Measurements from ENCODE around the gene U2AF2.

Gene U2AF2

DNA sequence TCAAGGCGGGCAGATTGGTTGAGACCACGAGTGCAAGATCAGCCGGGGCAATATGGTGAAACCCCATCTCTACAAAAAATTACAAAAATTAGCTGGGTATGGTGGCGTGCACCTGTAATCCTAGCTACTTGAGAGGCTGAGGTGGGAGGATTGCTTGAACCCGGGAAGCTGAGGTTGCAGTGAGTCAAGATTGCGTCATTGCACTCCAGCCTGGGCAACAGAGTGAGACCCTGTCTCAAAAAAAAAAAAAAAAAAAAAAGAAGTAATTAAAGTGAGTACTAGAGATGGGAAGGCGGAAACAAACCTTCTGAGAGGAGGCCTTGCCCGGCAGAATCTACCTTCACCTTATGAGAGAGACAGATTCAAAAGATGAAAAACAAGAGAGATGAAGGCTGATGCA is 68.7 kb downstream of the U2AF2 start:
- DNase-seq (ENCODE audit: low read depth in 2 of 2) = no peak
- TF ChIP-seq, protein P1, sequence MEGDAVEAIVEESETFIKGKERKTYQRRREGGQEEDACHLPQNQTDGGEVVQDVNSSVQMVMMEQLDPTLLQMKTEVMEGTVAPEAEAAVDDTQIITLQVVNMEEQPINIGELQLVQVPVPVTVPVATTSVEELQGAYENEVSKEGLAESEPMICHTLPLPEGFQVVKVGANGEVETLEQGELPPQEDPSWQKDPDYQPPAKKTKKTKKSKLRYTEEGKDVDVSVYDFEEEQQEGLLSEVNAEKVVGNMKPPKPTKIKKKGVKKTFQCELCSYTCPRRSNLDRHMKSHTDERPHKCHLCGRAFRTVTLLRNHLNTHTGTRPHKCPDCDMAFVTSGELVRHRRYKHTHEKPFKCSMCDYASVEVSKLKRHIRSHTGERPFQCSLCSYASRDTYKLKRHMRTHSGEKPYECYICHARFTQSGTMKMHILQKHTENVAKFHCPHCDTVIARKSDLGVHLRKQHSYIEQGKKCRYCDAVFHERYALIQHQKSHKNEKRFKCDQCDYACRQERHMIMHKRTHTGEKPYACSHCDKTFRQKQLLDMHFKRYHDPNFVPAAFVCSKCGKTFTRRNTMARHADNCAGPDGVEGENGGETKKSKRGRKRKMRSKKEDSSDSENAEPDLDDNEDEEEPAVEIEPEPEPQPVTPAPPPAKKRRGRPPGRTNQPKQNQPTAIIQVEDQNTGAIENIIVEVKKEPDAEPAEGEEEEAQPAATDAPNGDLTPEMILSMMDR (IDR thresholded peaks at IDR 0.05; ENCODE audit: low read depth, low read length) = no peak
- H3K4me3 ChIP-seq (replicated peaks in 1 of 2; ENCODE audit: low read depth in 2 of 2, low read length in 2 of 2) = no peak overlapping the region
